K562 (cell line): ENCODE results near the gene F11R. TPM values are rescaled to one million over a fixed set of nuclear protein-coding genes. Genes with fewer than 3 reads are reported as not detected.
A peak's percentile ranks its signal among the peaks of the same experiment; 100 is the strongest.

Experiments
- ASH1L ChIP-seq: fragments of 450-650 bp; IDR thresholded peaks from 2 replicates; pipeline ENCODE4 v1.6.1; 2018; ENCODE audit warnings: borderline replicate concordance, mild to moderate bottlenecking, low read depth; ENCODE audit not compliant: partially characterized antibody
- COPS2 ChIP-seq: fragments of 450-650 bp; conservative IDR thresholded peaks from 2 replicates; pipeline ENCODE4 v1.6.1; 2016; ENCODE audit warnings: mild to moderate bottlenecking, moderate library complexity
- EHMT2 ChIP-seq: fragments of 450-650 bp; IDR thresholded peaks from 2 replicates; pipeline ENCODE4 v1.6.1; 2018; ENCODE audit warnings: antibody characterized with exemption
- ELF4 ChIP-seq: fragments of 450-650 bp; formaldehyde crosslinking; IDR thresholded peaks from 2 replicates; pipeline ENCODE4 v1.4.0; 2022; ENCODE audit warnings: missing genetic modification characterization
- ELK1 ChIP-seq: sonication (generic); formaldehyde crosslinking; IDR thresholded peaks from 2 replicates; pipeline ENCODE4 v1.8.1; 2022; ENCODE audit warnings: missing genetic modification reagents
- FIP1L1 ChIP-seq: fragments of 200-400 bp; formaldehyde crosslinking; IDR thresholded peaks from 2 replicates; pipeline ENCODE4 v1.6.1; 2018; ENCODE audit warnings: mild to moderate bottlenecking, low read depth, low read length; ENCODE audit not compliant: poor library complexity, severe bottlenecking
- GATA2 ChIP-seq: sonication (generic); formaldehyde crosslinking; IDR thresholded peaks from 2 replicates; pipeline ENCODE4 v1.4.0; 2020; ENCODE audit warnings: mild to moderate bottlenecking, missing genetic modification reagents
- HDAC2 ChIP-seq: fragments of 450-650 bp; IDR thresholded peaks from 2 replicates; pipeline ENCODE4 v1.6.1; 2016; ENCODE audit warnings: mild to moderate bottlenecking
- ID3 ChIP-seq, 2 experiments: fragments of 250-450 bp in 1 of 2; fragments of 450-650 bp in 1 of 2; sonication (Bioruptor Pico) in 1 of 2; IDR thresholded peaks; 2 replicates each; pipeline versions ENCODE4 v1.6.1 to v1.8.0; 2016 to 2021; ENCODE audit warnings: mild to moderate bottlenecking in 2 of 2, moderate library complexity in 2 of 2, missing compliant biosample characterization in 1 of 2, missing genetic modification characterization in 1 of 2
- L3MBTL2 ChIP-seq: fragments of 450-650 bp; IDR thresholded peaks from 2 replicates; pipeline ENCODE4 v1.6.1; 2016; ENCODE audit warnings: mild to moderate bottlenecking, moderate library complexity
- NR4A1 ChIP-seq, 2 experiments: fragments of 250-450 bp in 1 of 2; fragments of 450-650 bp in 1 of 2; sonication (Bioruptor Pico) in 1 of 2; IDR thresholded peaks; 2 replicates each; pipeline versions ENCODE4 v1.4.0 to v1.6.1; 2016 to 2020; ENCODE audit warnings: mild to moderate bottlenecking in 2 of 2, missing compliant biosample characterization in 1 of 2, missing genetic modification characterization in 1 of 2, moderate library complexity in 1 of 2
- ZFX ChIP-seq: sonication (generic); formaldehyde crosslinking; IDR thresholded peaks from 2 replicates; pipeline ENCODE4 v1.8.0; 2022; ENCODE audit warnings: mild to moderate bottlenecking, missing genetic modification reagents, moderate library complexity
- polyA plus RNA-seq, 8 experiments: library from polyadenylated mRNA; depleted of rRNA in 4 of 8; stranded (reverse) in 5 of 8; unstranded in 3 of 8; fragments of >200 nt; fragmentation: Nextera tagmentation in 2 of 8; fragmentation: Illumina TruSeq in 1 of 8; extraction: Ambion mirVana in 2 of 8; extraction: Trizol in 1 of 8; gene quantifications; 2 replicates each; pipeline versions ENCODE4 v1.2.1 to v1.2.3, GENCODE V29; 2011 to 2014; ENCODE audit warnings: inconsistent platforms in 1 of 8, missing spikeins in 1 of 8
- total RNA-seq, 7 experiments: library from RNA; depleted of rRNA in 6 of 7; stranded (reverse); fragments of >200 nt in 6 of 7; fragmentation: Illumina TruSeq in 2 of 7; extraction: Trizol in 2 of 7; gene quantifications; 2 replicates each; pipeline versions ENCODE4 v1.2.1 to v1.2.3, GENCODE V29; 2011 to 2021; ENCODE audit warnings: low replicate concordance in 1 of 7
- TF ChIP-seq, protein P1 (sequence below): fragments of 250-450 bp; sonication (Bioruptor Pico); IDR thresholded peaks from 2 replicates; pipeline ENCODE4 v1.9.0; 2021; ENCODE audit warnings: mild to moderate bottlenecking, inconsistent platforms
- TF ChIP-seq, protein P2 (sequence below): fragments of 200-800 bp; sonication (Bioruptor generic); IDR thresholded peaks from 2 replicates; pipeline ENCODE4 v1.6.1; 2017; ENCODE audit warnings: missing genetic modification characterization, missing compliant biosample characterization
- TF ChIP-seq, protein P3 (sequence below): sonication (generic); formaldehyde crosslinking; IDR thresholded peaks from 2 replicates; pipeline ENCODE4 v1.8.1; 2023; ENCODE audit warnings: missing genetic modification reagents, mild to moderate bottlenecking, borderline replicate concordance

F11R gene
- total and polyA plus RNA-seq, 9 of the 15 experiments (the other 6 are each of a cell fraction or from before 2014, with no cell fraction given), result 27.4 to 187 (median 52.5) TPM

- TF ChIP-seq COPS2, result no peak
- TF ChIP-seq, protein P1, sequence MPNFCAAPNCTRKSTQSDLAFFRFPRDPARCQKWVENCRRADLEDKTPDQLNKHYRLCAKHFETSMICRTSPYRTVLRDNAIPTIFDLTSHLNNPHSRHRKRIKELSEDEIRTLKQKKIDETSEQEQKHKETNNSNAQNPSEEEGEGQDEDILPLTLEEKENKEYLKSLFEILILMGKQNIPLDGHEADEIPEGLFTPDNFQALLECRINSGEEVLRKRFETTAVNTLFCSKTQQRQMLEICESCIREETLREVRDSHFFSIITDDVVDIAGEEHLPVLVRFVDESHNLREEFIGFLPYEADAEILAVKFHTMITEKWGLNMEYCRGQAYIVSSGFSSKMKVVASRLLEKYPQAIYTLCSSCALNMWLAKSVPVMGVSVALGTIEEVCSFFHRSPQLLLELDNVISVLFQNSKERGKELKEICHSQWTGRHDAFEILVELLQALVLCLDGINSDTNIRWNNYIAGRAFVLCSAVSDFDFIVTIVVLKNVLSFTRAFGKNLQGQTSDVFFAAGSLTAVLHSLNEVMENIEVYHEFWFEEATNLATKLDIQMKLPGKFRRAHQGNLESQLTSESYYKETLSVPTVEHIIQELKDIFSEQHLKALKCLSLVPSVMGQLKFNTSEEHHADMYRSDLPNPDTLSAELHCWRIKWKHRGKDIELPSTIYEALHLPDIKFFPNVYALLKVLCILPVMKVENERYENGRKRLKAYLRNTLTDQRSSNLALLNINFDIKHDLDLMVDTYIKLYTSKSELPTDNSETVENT, result peak; percentile 87
- TF ChIP-seq HDAC2, result peak; percentile 71; the same call in 1 of the 2 replicates
- TF ChIP-seq GATA2 (CRISPR knock-in tag), result peak; percentile 74
- TF ChIP-seq FIP1L1, result no peak
- TF ChIP-seq, protein P2, sequence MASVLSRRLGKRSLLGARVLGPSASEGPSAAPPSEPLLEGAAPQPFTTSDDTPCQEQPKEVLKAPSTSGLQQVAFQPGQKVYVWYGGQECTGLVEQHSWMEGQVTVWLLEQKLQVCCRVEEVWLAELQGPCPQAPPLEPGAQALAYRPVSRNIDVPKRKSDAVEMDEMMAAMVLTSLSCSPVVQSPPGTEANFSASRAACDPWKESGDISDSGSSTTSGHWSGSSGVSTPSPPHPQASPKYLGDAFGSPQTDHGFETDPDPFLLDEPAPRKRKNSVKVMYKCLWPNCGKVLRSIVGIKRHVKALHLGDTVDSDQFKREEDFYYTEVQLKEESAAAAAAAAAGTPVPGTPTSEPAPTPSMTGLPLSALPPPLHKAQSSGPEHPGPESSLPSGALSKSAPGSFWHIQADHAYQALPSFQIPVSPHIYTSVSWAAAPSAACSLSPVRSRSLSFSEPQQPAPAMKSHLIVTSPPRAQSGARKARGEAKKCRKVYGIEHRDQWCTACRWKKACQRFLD (CRISPR knock-in tag), result no peak
- TF ChIP-seq ASH1L, result no peak
- TF ChIP-seq L3MBTL2, result peak; percentile 41
- TF ChIP-seq NR4A1 (CRISPR knock-in tag; IDR thresholded peaks at IDR 0.05), result no peak
- no peak for TF ChIP-seq NR4A1 (tag; IDR thresholded peaks at IDR 0.05)
- TF ChIP-seq, protein P3, sequence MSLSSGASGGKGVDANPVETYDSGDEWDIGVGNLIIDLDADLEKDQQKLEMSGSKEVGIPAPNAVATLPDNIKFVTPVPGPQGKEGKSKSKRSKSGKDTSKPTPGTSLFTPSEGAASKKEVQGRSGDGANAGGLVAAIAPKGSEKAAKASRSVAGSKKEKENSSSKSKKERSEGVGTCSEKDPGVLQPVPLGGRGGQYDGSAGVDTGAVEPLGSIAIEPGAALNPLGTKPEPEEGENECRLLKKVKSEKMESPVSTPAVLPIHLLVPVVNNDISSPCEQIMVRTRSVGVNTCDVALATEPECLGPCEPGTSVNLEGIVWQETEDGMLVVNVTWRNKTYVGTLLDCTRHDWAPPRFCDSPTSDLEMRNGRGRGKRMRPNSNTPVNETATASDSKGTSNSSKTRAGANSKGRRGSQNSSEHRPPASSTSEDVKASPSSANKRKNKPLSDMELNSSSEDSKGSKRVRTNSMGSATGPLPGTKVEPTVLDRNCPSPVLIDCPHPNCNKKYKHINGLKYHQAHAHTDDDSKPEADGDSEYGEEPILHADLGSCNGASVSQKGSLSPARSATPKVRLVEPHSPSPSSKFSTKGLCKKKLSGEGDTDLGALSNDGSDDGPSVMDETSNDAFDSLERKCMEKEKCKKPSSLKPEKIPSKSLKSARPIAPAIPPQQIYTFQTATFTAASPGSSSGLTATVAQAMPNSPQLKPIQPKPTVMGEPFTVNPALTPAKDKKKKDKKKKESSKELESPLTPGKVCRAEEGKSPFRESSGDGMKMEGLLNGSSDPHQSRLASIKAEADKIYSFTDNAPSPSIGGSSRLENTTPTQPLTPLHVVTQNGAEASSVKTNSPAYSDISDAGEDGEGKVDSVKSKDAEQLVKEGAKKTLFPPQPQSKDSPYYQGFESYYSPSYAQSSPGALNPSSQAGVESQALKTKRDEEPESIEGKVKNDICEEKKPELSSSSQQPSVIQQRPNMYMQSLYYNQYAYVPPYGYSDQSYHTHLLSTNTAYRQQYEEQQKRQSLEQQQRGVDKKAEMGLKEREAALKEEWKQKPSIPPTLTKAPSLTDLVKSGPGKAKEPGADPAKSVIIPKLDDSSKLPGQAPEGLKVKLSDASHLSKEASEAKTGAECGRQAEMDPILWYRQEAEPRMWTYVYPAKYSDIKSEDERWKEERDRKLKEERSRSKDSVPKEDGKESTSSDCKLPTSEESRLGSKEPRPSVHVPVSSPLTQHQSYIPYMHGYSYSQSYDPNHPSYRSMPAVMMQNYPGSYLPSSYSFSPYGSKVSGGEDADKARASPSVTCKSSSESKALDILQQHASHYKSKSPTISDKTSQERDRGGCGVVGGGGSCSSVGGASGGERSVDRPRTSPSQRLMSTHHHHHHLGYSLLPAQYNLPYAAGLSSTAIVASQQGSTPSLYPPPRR (CRISPR knock-in tag), result peak; percentile 35; the same call in 1 of the 2 replicates
- no peak for TF ChIP-seq EHMT2
- peak; percentile 55 for TF ChIP-seq ZFX (CRISPR knock-in tag)
- TF ChIP-seq ELF4, result no peak
- TF ChIP-seq ELK1, result no peak
- TF ChIP-seq ID3 (CRISPR knock-in tag; IDR thresholded peaks at IDR 0.05), result no peak
- TF ChIP-seq ID3 (tag; IDR thresholded peaks at IDR 0.05), result 0 out of 2 replicates have a peak, but pooled peaks have one; percentile 29
Measured at GRCh38 chr1:161020509-161021164, at the start of gene F11R (continued).
